CD14-positive monocyte (primary cell): ENCODE data around the gene DEFB108B. TPM values are rescaled to one million over a fixed set of nuclear protein-coding genes. Genes with fewer than 3 reads are reported as not detected.
"Not testable (repeated sequence)": the region's sequence is repeated elsewhere in the genome, so short reads cannot be mapped to it uniquely, and the experiment has no call there.

Source experiments
- DNase-seq, 3 donors: peaks; one replicate each; pipeline ENCODE4 v3.0.0-alpha.2; 2011 to 2022
- H2AFZ ChIP-seq: 2 replicates; pipeline ENCODE4 v1.6.0; 2012; ENCODE audit warnings: mild to moderate bottlenecking, low read depth, low read length, inconsistent platforms; ENCODE audit not compliant: insufficient read depth, poor library complexity, severe bottlenecking
- H3K27ac ChIP-seq, 2 donors: 1 replicate in 1 of 2; 2 replicates in 1 of 2; pipeline ENCODE4 v1.5.1; 2012 to 2013; ENCODE audit warnings: low read length in 2 of 2, control low read depth in 1 of 2, inconsistent platforms in 1 of 2, low read depth in 1 of 2, mild to moderate bottlenecking in 1 of 2
- H3K27me3 ChIP-seq, 2 donors: one replicate each; pipeline versions ENCODE4 v1.6.0 to v1.6.1; 2011 to 2013; ENCODE audit warnings: low read length in 2 of 2; ENCODE audit not compliant: control insufficient read depth in 2 of 2, insufficient read depth in 2 of 2
- H3K36me3 ChIP-seq, 2 donors: replicated peaks in 1 of 2; 1 replicate in 1 of 2; 2 replicates in 1 of 2; pipeline versions ENCODE4 v1.5.1 to v1.6.1; 2012 to 2013; ENCODE audit warnings: low read length in 2 of 2, control low read depth in 1 of 2, inconsistent platforms in 1 of 2, mild to moderate bottlenecking in 1 of 2; ENCODE audit not compliant: insufficient read depth in 2 of 2, control insufficient read depth in 1 of 2
- H3K4me1 ChIP-seq, 2 donors: 1 replicate in 1 of 2; 2 replicates in 1 of 2; pipeline versions ENCODE4 v1.5.1 to v1.6.1; 2012 to 2013; ENCODE audit warnings: low read length in 2 of 2, control low read depth in 1 of 2, inconsistent platforms in 1 of 2, mild to moderate bottlenecking in 1 of 2, moderate library complexity in 1 of 2; ENCODE audit not compliant: insufficient read depth in 2 of 2, control insufficient read depth in 1 of 2
- H3K4me2 ChIP-seq: replicated peaks from 2 replicates; pipeline ENCODE3; 2012; ENCODE audit warnings: low read length, moderate library complexity, mild to moderate bottlenecking; ENCODE audit not compliant: poor library complexity, severe bottlenecking; ENCODE audit errors: extremely low read depth
- H3K4me3 ChIP-seq, 3 experiments: fragments of 200-600 bp in 1 of 3; sonication (generic) in 1 of 3; replicated peaks in 1 of 3; 1 replicate in 2 of 3; 2 replicates in 1 of 3; pipeline ENCODE4 v1.5.1; 2011 to 2013; ENCODE audit warnings: low read length in 3 of 3, mild to moderate bottlenecking in 3 of 3, control low read depth in 2 of 3, low read depth in 2 of 3, inconsistent platforms in 1 of 3, moderate library complexity in 1 of 3
- H3K79me2 ChIP-seq: 2 replicates; pipeline ENCODE4 v1.6.0; 2012; ENCODE audit warnings: mild to moderate bottlenecking, control low read depth, inconsistent platforms, low read length, moderate library complexity; ENCODE audit not compliant: insufficient read depth
- H3K9ac ChIP-seq: 2 replicates; pipeline ENCODE4 v1.6.0; 2017; ENCODE audit warnings: low read length, mild to moderate bottlenecking; ENCODE audit not compliant: insufficient read depth, poor library complexity, severe bottlenecking
- H3K9me3 ChIP-seq, 2 donors: replicated peaks in 1 of 2; 1 replicate in 1 of 2; 2 replicates in 1 of 2; pipeline versions ENCODE4 v1.5.1 to v1.6.1; 2012 to 2013; ENCODE audit warnings: low read length in 2 of 2, control low read depth in 1 of 2; ENCODE audit not compliant: control insufficient read depth in 1 of 2, insufficient read depth in 1 of 2
- H4K20me1 ChIP-seq: 2 replicates; pipeline ENCODE4 v1.6.0; 2012; ENCODE audit warnings: mild to moderate bottlenecking, low read length, control low read depth, moderate library complexity; ENCODE audit not compliant: insufficient read depth
- H3K27ac Mint-ChIP-seq, 7 donors: one replicate each; pipeline ENCODE4 v1.8.0; 2020; ENCODE audit warnings: mild to moderate bottlenecking in 7 of 7, mixed read lengths in 7 of 7, moderate library complexity in 6 of 7, inconsistent platforms in 2 of 7
- H3K27me3 Mint-ChIP-seq, 3 donors: one replicate each; pipeline ENCODE4 v1.8.0; 2021 to 2022; ENCODE audit warnings: low read depth in 3 of 3, mild to moderate bottlenecking in 3 of 3, mixed read lengths in 3 of 3, moderate library complexity in 3 of 3, inconsistent platforms in 1 of 3
- H3K36me3 Mint-ChIP-seq, 2 donors: one replicate each; pipeline ENCODE4 v1.8.0; 2020; ENCODE audit warnings: mixed read lengths in 2 of 2, inconsistent platforms in 1 of 2, mild to moderate bottlenecking in 1 of 2
- H3K4me1 Mint-ChIP-seq: one replicate; pipeline ENCODE4 v1.8.0; 2020; ENCODE audit warnings: mild to moderate bottlenecking, mixed read lengths
- H3K4me3 Mint-ChIP-seq, 2 donors: one replicate each; pipeline ENCODE4 v1.8.0; 2020; ENCODE audit warnings: mild to moderate bottlenecking in 2 of 2, mixed read lengths in 2 of 2, moderate library complexity in 1 of 2
- H3K9me3 Mint-ChIP-seq, 7 donors: one replicate each; pipeline ENCODE4 v1.8.0; 2020 to 2022; ENCODE audit warnings: mixed read lengths in 7 of 7, mild to moderate bottlenecking in 6 of 7, moderate library complexity in 6 of 7, inconsistent platforms in 2 of 7
- WGBS: methylation state at CpG from one replicate; pipeline ENCODE4 v1.1.5; 2013; ENCODE audit warnings: missing lambda C conversion rate; ENCODE audit not compliant: insufficient coverage; 5-methylcytosine and 5-hydroxymethylcytosine counted together
- intact Hi-C, 2 donors: fragments of 100-400 bp; cut with micrococcal nuclease; formaldehyde crosslinking; loops; one replicate each; pipeline versions ENCODE4 v1.15.0 to v1.15.1; 2023
- polyA plus RNA-seq, 3 donors: library from polyadenylated mRNA; depleted of rRNA in 1 of 3; unstranded in 2 of 3; stranded (reverse) in 1 of 3; fragments of 300-500 nt in 2 of 3; fragments of >200 nt in 1 of 3; fragmentation: Illumina TruSeq in 2 of 3; gene quantifications; 1 replicate in 2 of 3; 2 replicates in 1 of 3; pipeline ENCODE4 v1.2.3, GENCODE V29; 2012 to 2021
- TF ChIP-seq, protein P1 (sequence below): fragments of 200-600 bp; IDR thresholded peaks from one replicate; pipeline ENCODE4 v1.8.0; 2022; ENCODE audit warnings: antibody characterized with exemption, mild to moderate bottlenecking

The DEFB108B gene
- polyA plus RNA-seq, 3 donors = not detected

DNA sequence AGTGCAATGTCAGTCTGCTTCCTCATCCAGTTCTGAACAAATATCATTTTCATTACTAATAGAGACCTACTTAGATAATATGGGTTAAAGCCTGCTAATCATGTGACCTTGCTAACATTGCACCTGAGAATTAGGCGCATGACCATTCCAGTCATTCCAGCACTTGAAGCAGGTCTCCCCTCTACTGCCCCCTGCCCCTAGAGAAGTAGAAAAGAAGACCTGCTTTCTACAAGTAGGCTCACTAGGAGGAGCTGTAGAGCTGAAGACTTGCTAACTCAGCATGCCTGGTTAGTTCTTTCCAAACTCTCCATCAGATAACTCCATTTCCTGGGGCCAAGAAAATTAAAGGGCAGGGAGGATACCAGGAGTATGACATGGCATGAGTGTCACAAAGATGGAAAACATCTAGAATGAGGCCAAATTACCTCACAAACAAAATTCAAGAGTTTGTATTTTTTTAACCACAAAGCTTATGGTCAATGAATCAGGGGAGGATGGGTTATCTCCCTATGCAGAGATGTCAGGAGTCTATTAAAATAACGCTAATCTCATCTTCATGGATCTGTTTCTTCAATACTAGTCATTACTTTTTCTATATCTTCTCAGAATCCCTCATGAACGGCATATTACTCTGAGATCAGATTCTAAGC lies 31.1 kb downstream of the DEFB108B start:
- H2AFZ ChIP-seq, H3K9ac ChIP-seq, H3K4me2 ChIP-seq, H3K4me3 Mint-ChIP-seq, H4K20me1 ChIP-seq, H3K27ac ChIP-seq, H3K79me2 ChIP-seq, H3K36me3 ChIP-seq, H3K4me1 ChIP-seq, H3K27me3 ChIP-seq, H3K4me3 ChIP-seq, intact Hi-C loops, H3K4me1 Mint-ChIP-seq, H3K9me3 Mint-ChIP-seq, H3K27me3 Mint-ChIP-seq, H3K36me3 Mint-ChIP-seq, H3K9me3 ChIP-seq: not testable (repeated sequence)
- DNase-seq = peak; percentile 13 to 31 (median 21)
- peak overlapping the region in 1 of 7 donors; percentile 50 for H3K27ac Mint-ChIP-seq
- TF ChIP-seq, protein P1, sequence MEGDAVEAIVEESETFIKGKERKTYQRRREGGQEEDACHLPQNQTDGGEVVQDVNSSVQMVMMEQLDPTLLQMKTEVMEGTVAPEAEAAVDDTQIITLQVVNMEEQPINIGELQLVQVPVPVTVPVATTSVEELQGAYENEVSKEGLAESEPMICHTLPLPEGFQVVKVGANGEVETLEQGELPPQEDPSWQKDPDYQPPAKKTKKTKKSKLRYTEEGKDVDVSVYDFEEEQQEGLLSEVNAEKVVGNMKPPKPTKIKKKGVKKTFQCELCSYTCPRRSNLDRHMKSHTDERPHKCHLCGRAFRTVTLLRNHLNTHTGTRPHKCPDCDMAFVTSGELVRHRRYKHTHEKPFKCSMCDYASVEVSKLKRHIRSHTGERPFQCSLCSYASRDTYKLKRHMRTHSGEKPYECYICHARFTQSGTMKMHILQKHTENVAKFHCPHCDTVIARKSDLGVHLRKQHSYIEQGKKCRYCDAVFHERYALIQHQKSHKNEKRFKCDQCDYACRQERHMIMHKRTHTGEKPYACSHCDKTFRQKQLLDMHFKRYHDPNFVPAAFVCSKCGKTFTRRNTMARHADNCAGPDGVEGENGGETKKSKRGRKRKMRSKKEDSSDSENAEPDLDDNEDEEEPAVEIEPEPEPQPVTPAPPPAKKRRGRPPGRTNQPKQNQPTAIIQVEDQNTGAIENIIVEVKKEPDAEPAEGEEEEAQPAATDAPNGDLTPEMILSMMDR = peak; percentile 72
- no CpG with 5 or more reads among the region's 3 CpGs for WGBS

- H3K4me3 Mint-ChIP-seq, H3K79me2 ChIP-seq, H3K4me2 ChIP-seq, H4K20me1 ChIP-seq, H3K27ac ChIP-seq, H3K27me3 ChIP-seq, intact Hi-C loops, H3K9me3 ChIP-seq, H3K27me3 Mint-ChIP-seq, H2AFZ ChIP-seq, DNase-seq, H3K4me1 ChIP-seq, H3K27ac Mint-ChIP-seq, H3K36me3 ChIP-seq, H3K36me3 Mint-ChIP-seq, H3K9me3 Mint-ChIP-seq, H3K9ac ChIP-seq, H3K4me3 ChIP-seq, H3K4me1 Mint-ChIP-seq: not testable (repeated sequence)
- 88% methylated on average over 1 of the region's 1 CpG for WGBS
Measured at GRCh38 chr11:71867209-71867608, 34.2 kb downstream of the DEFB108B start.

DNA sequence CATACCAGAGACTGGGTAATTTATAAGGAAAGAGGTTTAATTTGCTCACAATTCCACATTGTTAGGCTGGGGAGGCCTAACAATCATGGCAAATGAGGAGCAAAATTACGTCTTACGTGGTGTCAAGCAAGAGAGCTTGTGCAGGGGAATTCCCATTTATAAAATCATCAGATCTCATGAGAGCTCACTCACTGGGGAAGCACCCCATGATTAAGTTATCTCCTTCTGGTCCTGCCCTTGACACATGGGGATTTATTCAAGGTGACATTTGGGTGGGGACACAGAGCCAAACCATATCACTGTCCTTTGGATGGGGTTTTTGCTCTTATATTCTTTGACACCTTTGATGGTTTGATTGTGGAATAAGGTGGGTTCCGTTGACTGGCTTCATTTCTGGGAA lies 36.9 kb downstream of the DEFB108B start:
- H3K27ac Mint-ChIP-seq, H4K20me1 ChIP-seq: not testable (repeated sequence)
- DNase-seq = peak in 1 of 3 donors; percentile 4

GRCh38 chr11:71870661-71871060 lies 37.7 kb downstream of the DEFB108B start:
- peaks cover 11 to 12% of the 10 kb centered on the region in 2 donors for H3K36me3 Mint-ChIP-seq
- DNase-seq, H3K4me3 ChIP-seq, H3K27ac ChIP-seq, H3K9me3 ChIP-seq, H3K79me2 ChIP-seq, H3K4me2 ChIP-seq, intact Hi-C loops, H2AFZ ChIP-seq, H3K27ac Mint-ChIP-seq, H3K27me3 ChIP-seq, H3K9me3 Mint-ChIP-seq, H3K36me3 ChIP-seq, H4K20me1 ChIP-seq, H3K4me1 Mint-ChIP-seq, H3K4me1 ChIP-seq, H3K27me3 Mint-ChIP-seq, H3K4me3 Mint-ChIP-seq, H3K9ac ChIP-seq: not testable (repeated sequence)

More for the DNA sequence above, 36.9 kb downstream of the DEFB108B start:
- H3K4me3 Mint-ChIP-seq, intact Hi-C loops, H2AFZ ChIP-seq, H3K27me3 ChIP-seq, H3K9me3 Mint-ChIP-seq, H3K27ac ChIP-seq, H3K36me3 ChIP-seq, H3K4me3 ChIP-seq, H3K9me3 ChIP-seq, H3K4me2 ChIP-seq, H3K36me3 Mint-ChIP-seq, H3K79me2 ChIP-seq, H3K27me3 Mint-ChIP-seq, H3K4me1 ChIP-seq, H3K4me1 Mint-ChIP-seq, H3K9ac ChIP-seq: not testable (repeated sequence)
- no CpG with 5 or more reads among the region's 3 CpGs for WGBS
